Liver (tissue), 9 donors: ENCODE results near the gene SLC6A18. TPM values are rescaled to one million over a fixed set of nuclear protein-coding genes. Genes with fewer than 3 reads are reported as not detected.

Experiments
- DNase-seq: peaks from one replicate; pipeline ENCODE4 v3.0.0-alpha.2; 2017; ENCODE audit warnings: low spot score
- H3K27ac ChIP-seq, 2 donors: one replicate each; pipeline ENCODE4 v1.7.0; 2013; ENCODE audit warnings: inconsistent platforms in 2 of 2, low read length in 2 of 2, control low read depth in 1 of 2, low read depth in 1 of 2, mild to moderate bottlenecking in 1 of 2
- H3K27me3 ChIP-seq, 4 donors: one replicate each; pipeline versions ENCODE4 v1.6.1 to v1.7.0; 2013; ENCODE audit warnings: low read length in 3 of 4, inconsistent platforms in 1 of 4, mild to moderate bottlenecking in 1 of 4, moderate library complexity in 1 of 4; ENCODE audit not compliant: control insufficient read depth in 4 of 4, insufficient read depth in 4 of 4
- H3K36me3 ChIP-seq, 4 donors: one replicate each; pipeline versions ENCODE4 v1.6.1 to v1.7.0; 2013; ENCODE audit warnings: low read length in 3 of 4, mild to moderate bottlenecking in 3 of 4, low read depth in 1 of 4, moderate library complexity in 1 of 4; ENCODE audit not compliant: control insufficient read depth in 4 of 4, insufficient read depth in 3 of 4
- H3K4me1 ChIP-seq, 4 donors: one replicate each; pipeline versions ENCODE4 v1.6.1 to v1.7.0; 2013; ENCODE audit warnings: low read length in 3 of 4, mild to moderate bottlenecking in 3 of 4, moderate library complexity in 1 of 4; ENCODE audit not compliant: control insufficient read depth in 4 of 4, insufficient read depth in 4 of 4
- H3K4me3 ChIP-seq, 3 donors: one replicate each; pipeline versions ENCODE4 v1.6.1 to v1.7.0; 2013; ENCODE audit warnings: low read length in 3 of 3, control low read depth in 1 of 3, low read depth in 1 of 3, mild to moderate bottlenecking in 1 of 3
- H3K9ac ChIP-seq, 2 donors: one replicate each; pipeline ENCODE4 v1.7.0; 2013; ENCODE audit warnings: low read length in 2 of 2, mild to moderate bottlenecking in 2 of 2, moderate library complexity in 2 of 2, control low read depth in 1 of 2, low read depth in 1 of 2
- H3K9me3 ChIP-seq, 4 donors: one replicate each; pipeline versions ENCODE4 v1.6.1 to v1.7.0; 2013; ENCODE audit warnings: low read length in 3 of 4; ENCODE audit not compliant: control insufficient read depth in 4 of 4
- EGR1 ChIP-seq, 2 donors: IDR thresholded peaks; 2 replicates each; pipeline ENCODE4 v1.6.1; 2016 to 2018; ENCODE audit warnings: antibody characterized with exemption in 2 of 2, low read depth in 2 of 2
- FOXA1 ChIP-seq: IDR thresholded peaks from 2 replicates; pipeline ENCODE4 v1.6.1; 2016; ENCODE audit warnings: antibody characterized with exemption
- FOXA2 ChIP-seq: IDR thresholded peaks from 2 replicates; pipeline ENCODE4 v1.6.1; 2016; ENCODE audit warnings: antibody characterized with exemption
- GABPA ChIP-seq, 2 donors: IDR thresholded peaks in 1 of 2; conservative IDR thresholded peaks in 1 of 2; 2 replicates each; pipeline ENCODE4 v1.6.1; 2016; ENCODE audit warnings: antibody characterized with exemption in 2 of 2, mild to moderate bottlenecking in 1 of 2, moderate library complexity in 1 of 2
- HNF4A ChIP-seq, 2 donors: conservative IDR thresholded peaks; 2 replicates each; pipeline ENCODE4 v1.6.1; 2016; ENCODE audit warnings: antibody characterized with exemption in 2 of 2, mild to moderate bottlenecking in 2 of 2
- HNF4G ChIP-seq: IDR thresholded peaks from 2 replicates; pipeline ENCODE4 v1.6.1; 2016; ENCODE audit warnings: antibody characterized with exemption
- JUND ChIP-seq, 2 donors: IDR thresholded peaks; 2 replicates each; pipeline ENCODE4 v1.6.1; 2016; ENCODE audit warnings: antibody characterized with exemption in 2 of 2
- NR2F2 ChIP-seq: IDR thresholded peaks from 2 replicates; pipeline ENCODE4 v1.6.1; 2016; ENCODE audit warnings: antibody characterized with exemption
- SP1 ChIP-seq: IDR thresholded peaks from 2 replicates; pipeline ENCODE4 v1.6.1; 2018; ENCODE audit warnings: antibody characterized with exemption, mild to moderate bottlenecking
- TAF1 ChIP-seq: conservative IDR thresholded peaks from 2 replicates; pipeline ENCODE4 v1.6.1; 2016; ENCODE audit warnings: antibody characterized with exemption, mild to moderate bottlenecking
- YY1 ChIP-seq: IDR thresholded peaks from 2 replicates; pipeline ENCODE4 v1.6.1; 2016; ENCODE audit warnings: antibody characterized with exemption, mild to moderate bottlenecking
- WGBS: extraction: QIAGEN DNeasy Blood & Tissue Kit; methylation state at CpG from one replicate; pipeline ENCODE4 v1.1.7; 2013; 5-methylcytosine and 5-hydroxymethylcytosine counted together
- polyA plus RNA-seq, 2 donors: library from polyadenylated mRNA; stranded (reverse) in 1 of 2; unstranded in 1 of 2; fragments of 200-250 nt in 1 of 2; fragments of >200 nt in 1 of 2; fragmentation: Nextera tagmentation in 1 of 2; extraction: Ambion mirVana in 1 of 2; gene quantifications; one replicate each; pipeline versions ENCODE4 v1.2.1 to v1.2.3, GENCODE V29; 2013 to 2015
- total RNA-seq, 2 donors: library from RNA; depleted of rRNA; stranded (reverse); fragments of >200 nt; gene quantifications; one replicate each; pipeline ENCODE4 v1.2.3, GENCODE V29; 2014
- TF ChIP-seq, protein P1 (sequence below): fragments of 150-350 bp; IDR thresholded peaks from 2 replicates; pipeline ENCODE4 v1.5.1; 2017; ENCODE audit warnings: improper control_type of control experiment, low read depth, low read length; ENCODE audit not compliant: missing input control
- TF ChIP-seq, protein P2 (sequence below): IDR thresholded peaks from 2 replicates; pipeline ENCODE4 v1.6.1; 2016; ENCODE audit warnings: antibody characterized with exemption
- TF ChIP-seq, protein P3 (sequence below): IDR thresholded peaks from 2 replicates; pipeline ENCODE4 v1.6.1; 2016; ENCODE audit warnings: antibody characterized with exemption, mild to moderate bottlenecking
- TF ChIP-seq, protein P4 (sequence below): IDR thresholded peaks from 2 replicates; pipeline ENCODE4 v1.6.1; 2016; ENCODE audit warnings: antibody characterized with exemption
- TF ChIP-seq, protein P5 (sequence below): IDR thresholded peaks from 2 replicates; pipeline ENCODE4 v1.6.1; 2016; ENCODE audit warnings: antibody characterized with exemption
- donor health status: healthy.
- donor health status: healthy.
- donor health status: healthy.
- donor health status: healthy.
- donor health status: healthy.

SLC6A18 gene
- total and polyA plus RNA-seq, 4 donors = not detected

DNA sequence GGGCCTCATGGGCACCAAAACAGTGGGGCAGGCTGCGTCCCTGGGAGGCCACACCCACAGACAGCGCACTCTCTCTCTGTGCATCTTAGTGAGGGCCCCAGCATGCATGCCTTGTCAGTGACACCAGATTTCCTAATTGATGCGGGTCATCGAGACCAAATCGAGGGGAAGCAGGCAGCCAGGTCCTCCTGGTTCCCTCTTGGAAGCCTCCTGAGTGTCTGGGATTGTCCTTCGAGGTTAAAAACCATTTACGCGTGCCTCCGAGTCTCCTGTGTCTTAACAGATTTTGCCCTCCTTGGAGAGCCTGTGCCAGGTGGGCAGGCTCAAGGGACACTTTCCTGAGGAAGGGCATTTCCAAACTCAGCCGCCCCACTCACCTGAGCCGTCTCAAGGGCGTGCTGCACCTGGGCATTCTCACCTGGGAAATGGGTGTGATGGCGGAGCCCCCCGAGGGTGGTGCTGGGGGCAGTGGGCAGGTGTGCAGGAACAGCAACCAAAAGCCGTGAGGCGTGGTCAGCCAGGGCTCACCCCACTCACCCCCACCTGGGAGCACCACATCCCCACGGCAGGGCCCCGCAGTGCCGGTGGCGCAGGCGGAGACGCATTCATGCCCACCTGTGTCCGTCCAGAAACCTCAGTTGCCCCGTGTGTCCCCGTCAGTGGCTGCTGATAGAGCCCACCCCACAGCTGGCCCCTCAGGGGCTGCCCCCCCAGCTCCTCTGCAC, 21.1 kb upstream of the SLC6A18 start:
- TF ChIP-seq GABPA (IDR thresholded peaks at IDR 0.05 in 1 of 2, conservative IDR thresholded peaks at IDR 0.05 in 1 of 2) (no peak), TAF1 (no peak), NR2F2 (no peak), HNF4A (conservative IDR thresholded peaks at IDR 0.05) (no peak), HNF4G (no peak), SP1 (no peak), FOXA1 (no peak), JUND (IDR thresholded peaks at IDR 0.05) (no peak), YY1 (no peak), EGR1 (IDR thresholded peaks at IDR 0.05; ENCODE audit: low read depth in 2 of 2) (no peak), FOXA2 (no peak)
- TF ChIP-seq, protein P1, sequence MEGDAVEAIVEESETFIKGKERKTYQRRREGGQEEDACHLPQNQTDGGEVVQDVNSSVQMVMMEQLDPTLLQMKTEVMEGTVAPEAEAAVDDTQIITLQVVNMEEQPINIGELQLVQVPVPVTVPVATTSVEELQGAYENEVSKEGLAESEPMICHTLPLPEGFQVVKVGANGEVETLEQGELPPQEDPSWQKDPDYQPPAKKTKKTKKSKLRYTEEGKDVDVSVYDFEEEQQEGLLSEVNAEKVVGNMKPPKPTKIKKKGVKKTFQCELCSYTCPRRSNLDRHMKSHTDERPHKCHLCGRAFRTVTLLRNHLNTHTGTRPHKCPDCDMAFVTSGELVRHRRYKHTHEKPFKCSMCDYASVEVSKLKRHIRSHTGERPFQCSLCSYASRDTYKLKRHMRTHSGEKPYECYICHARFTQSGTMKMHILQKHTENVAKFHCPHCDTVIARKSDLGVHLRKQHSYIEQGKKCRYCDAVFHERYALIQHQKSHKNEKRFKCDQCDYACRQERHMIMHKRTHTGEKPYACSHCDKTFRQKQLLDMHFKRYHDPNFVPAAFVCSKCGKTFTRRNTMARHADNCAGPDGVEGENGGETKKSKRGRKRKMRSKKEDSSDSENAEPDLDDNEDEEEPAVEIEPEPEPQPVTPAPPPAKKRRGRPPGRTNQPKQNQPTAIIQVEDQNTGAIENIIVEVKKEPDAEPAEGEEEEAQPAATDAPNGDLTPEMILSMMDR = no peak
- TF ChIP-seq, protein P2, sequence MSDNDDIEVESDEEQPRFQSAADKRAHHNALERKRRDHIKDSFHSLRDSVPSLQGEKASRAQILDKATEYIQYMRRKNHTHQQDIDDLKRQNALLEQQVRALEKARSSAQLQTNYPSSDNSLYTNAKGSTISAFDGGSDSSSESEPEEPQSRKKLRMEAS = no peak
- TF ChIP-seq, protein P3, sequence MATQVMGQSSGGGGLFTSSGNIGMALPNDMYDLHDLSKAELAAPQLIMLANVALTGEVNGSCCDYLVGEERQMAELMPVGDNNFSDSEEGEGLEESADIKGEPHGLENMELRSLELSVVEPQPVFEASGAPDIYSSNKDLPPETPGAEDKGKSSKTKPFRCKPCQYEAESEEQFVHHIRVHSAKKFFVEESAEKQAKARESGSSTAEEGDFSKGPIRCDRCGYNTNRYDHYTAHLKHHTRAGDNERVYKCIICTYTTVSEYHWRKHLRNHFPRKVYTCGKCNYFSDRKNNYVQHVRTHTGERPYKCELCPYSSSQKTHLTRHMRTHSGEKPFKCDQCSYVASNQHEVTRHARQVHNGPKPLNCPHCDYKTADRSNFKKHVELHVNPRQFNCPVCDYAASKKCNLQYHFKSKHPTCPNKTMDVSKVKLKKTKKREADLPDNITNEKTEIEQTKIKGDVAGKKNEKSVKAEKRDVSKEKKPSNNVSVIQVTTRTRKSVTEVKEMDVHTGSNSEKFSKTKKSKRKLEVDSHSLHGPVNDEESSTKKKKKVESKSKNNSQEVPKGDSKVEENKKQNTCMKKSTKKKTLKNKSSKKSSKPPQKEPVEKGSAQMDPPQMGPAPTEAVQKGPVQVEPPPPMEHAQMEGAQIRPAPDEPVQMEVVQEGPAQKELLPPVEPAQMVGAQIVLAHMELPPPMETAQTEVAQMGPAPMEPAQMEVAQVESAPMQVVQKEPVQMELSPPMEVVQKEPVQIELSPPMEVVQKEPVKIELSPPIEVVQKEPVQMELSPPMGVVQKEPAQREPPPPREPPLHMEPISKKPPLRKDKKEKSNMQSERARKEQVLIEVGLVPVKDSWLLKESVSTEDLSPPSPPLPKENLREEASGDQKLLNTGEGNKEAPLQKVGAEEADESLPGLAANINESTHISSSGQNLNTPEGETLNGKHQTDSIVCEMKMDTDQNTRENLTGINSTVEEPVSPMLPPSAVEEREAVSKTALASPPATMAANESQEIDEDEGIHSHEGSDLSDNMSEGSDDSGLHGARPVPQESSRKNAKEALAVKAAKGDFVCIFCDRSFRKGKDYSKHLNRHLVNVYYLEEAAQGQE = no peak
- TF ChIP-seq, protein P4, sequence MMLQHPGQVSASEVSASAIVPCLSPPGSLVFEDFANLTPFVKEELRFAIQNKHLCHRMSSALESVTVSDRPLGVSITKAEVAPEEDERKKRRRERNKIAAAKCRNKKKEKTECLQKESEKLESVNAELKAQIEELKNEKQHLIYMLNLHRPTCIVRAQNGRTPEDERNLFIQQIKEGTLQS = no peak
- TF ChIP-seq, protein P5, sequence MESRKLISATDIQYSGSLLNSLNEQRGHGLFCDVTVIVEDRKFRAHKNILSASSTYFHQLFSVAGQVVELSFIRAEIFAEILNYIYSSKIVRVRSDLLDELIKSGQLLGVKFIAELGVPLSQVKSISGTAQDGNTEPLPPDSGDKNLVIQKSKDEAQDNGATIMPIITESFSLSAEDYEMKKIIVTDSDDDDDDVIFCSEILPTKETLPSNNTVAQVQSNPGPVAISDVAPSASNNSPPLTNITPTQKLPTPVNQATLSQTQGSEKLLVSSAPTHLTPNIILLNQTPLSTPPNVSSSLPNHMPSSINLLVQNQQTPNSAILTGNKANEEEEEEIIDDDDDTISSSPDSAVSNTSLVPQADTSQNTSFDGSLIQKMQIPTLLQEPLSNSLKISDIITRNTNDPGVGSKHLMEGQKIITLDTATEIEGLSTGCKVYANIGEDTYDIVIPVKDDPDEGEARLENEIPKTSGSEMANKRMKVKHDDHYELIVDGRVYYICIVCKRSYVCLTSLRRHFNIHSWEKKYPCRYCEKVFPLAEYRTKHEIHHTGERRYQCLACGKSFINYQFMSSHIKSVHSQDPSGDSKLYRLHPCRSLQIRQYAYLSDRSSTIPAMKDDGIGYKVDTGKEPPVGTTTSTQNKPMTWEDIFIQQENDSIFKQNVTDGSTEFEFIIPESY = no peak
- Histone ChIP-seq H3K9me3 (no peaks in the 10 kb centered on the region), H3K9ac (no peak overlapping the region), H3K27me3 (no peaks in the 10 kb centered on the region), H3K4me3 (no peak overlapping the region), H3K27ac (no peak overlapping the region), H3K36me3 (no peaks in the 10 kb centered on the region), H3K4me1 (peaks cover 0 to 10% (median 4%) of the 10 kb centered on the region in 4 donors)
- DNase-seq = no peak
- WGBS = 84% methylated on average over 25 of the region's 25 CpGs
